HEK293T (cell line): Measurements from ENCODE around the gene TLN1.

Experiments
- ARNT ChIP-seq: fragments of 450-650 bp; IDR thresholded peaks from 2 replicates; pipeline ENCODE4 v1.6.1; 2017; ENCODE audit warnings: mild to moderate bottlenecking
- BHLHE40 ChIP-seq: fragments of 450-650 bp; IDR thresholded peaks from 2 replicates; pipeline ENCODE4 v1.6.1; 2016; ENCODE audit warnings: mild to moderate bottlenecking, moderate library complexity, borderline replicate concordance
- ELF4 ChIP-seq: fragments of 450-650 bp; IDR thresholded peaks from 2 replicates; pipeline ENCODE4 v1.6.1; 2017; ENCODE audit warnings: antibody characterized with exemption
- FOXK2 ChIP-seq: fragments of 450-650 bp; IDR thresholded peaks from 2 replicates; pipeline ENCODE4 v1.6.1; 2016; ENCODE audit warnings: mild to moderate bottlenecking
- FOXM1 ChIP-seq: fragments of 450-650 bp; IDR thresholded peaks from 2 replicates; pipeline ENCODE4 v1.6.1; 2017; ENCODE audit warnings: mild to moderate bottlenecking, borderline replicate concordance
- LEF1 ChIP-seq: fragments of 450-650 bp; IDR thresholded peaks from 2 replicates; pipeline ENCODE4 v1.6.1; 2017; ENCODE audit warnings: mild to moderate bottlenecking, borderline replicate concordance
- NFRKB ChIP-seq: fragments of 450-650 bp; IDR thresholded peaks from 2 replicates; pipeline ENCODE4 v1.6.1; 2016; ENCODE audit warnings: mild to moderate bottlenecking, moderate library complexity
- SP1 ChIP-seq: fragments of 450-650 bp; IDR thresholded peaks from 2 replicates; pipeline ENCODE4 v1.6.1; 2017
- SUZ12 ChIP-seq: fragments of 450-650 bp; IDR thresholded peaks from 2 replicates; pipeline ENCODE4 v1.6.1; 2016; ENCODE audit warnings: mild to moderate bottlenecking
- TARDBP ChIP-seq: fragments of 450-650 bp; IDR thresholded peaks from 2 replicates; pipeline ENCODE4 v1.6.1; 2016
- ZNF384 ChIP-seq: fragments of 450-650 bp; IDR thresholded peaks from 2 replicates; pipeline ENCODE4 v1.6.1; 2016

DNA sequence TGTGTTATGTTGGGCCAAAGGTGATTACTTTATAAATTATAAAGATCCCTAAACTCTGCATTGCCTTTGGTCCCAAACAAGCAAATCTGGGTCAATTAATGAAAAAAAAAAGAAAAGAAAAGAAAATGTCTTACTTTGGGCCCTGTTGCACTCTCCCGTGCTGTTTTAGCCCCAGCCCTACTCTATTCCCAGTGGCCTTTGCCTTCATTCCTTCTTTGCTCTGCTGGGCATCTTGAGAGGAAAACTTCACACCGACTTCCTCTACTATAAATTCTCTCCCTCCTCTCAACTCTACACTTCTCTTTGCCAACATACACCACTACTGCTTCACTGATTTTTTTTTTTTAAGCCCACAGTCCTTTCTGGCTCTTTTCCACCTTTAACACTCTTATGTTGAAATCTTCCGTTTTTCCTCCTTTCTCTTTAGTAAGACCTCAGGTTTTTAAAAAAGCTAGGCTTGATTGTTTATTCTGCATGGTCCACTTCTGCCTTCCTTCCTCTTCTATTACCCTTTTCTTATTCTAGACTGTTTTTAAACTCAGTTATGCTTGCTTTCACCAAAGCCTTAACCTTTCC, 26.6 kb upstream of the TLN1 start:
- no peak for TF ChIP-seq LEF1
- TF ChIP-seq SP1 = no peak
- no peak for TF ChIP-seq FOXM1
- TF ChIP-seq ARNT = no peak
- no peak for TF ChIP-seq BHLHE40
- TF ChIP-seq SUZ12 = no peak
- no peak for TF ChIP-seq NFRKB
- TF ChIP-seq FOXK2 = no peak
- TF ChIP-seq TARDBP = no peak
- no peak for TF ChIP-seq ZNF384
- TF ChIP-seq ELF4 = no peak
